GM19025 (cell line): Measurements from ENCODE around the gene TIMP3.

Experiments
- ATAC-seq: cut with Tn5 transposase; IDR thresholded peaks from one replicate; pipeline ENCODE4 v1.9.1; 2021; ENCODE audit warnings: mild to moderate bottlenecking, low read depth, moderate library complexity; ENCODE audit not compliant: unreplicated experiment

Gene TIMP3

GRCh38 chr22:32785321-32786026, 16.0 kb upstream of the TIMP3 start:
- no peak for ATAC-seq

DNA sequence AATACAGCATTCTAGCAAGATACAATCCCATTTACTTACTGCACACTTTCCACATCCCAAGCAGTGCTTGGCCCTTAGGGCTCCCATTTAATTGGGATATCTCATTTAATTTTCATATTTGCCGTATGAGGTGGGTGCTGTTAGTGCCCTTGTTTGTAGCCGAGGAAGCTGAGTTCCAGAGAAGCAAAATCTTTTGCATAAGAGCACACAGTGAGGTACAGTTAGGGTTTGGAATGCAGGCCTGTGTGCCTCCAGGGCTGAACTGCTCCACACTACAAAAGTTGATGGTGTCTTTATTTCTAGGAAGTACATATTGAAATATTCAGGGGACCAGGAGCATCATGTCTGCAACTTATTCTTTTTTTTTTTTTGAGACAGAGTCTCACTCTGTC, 15.5 kb upstream of the TIMP3 start:
- ATAC-seq: no peak

DNA sequence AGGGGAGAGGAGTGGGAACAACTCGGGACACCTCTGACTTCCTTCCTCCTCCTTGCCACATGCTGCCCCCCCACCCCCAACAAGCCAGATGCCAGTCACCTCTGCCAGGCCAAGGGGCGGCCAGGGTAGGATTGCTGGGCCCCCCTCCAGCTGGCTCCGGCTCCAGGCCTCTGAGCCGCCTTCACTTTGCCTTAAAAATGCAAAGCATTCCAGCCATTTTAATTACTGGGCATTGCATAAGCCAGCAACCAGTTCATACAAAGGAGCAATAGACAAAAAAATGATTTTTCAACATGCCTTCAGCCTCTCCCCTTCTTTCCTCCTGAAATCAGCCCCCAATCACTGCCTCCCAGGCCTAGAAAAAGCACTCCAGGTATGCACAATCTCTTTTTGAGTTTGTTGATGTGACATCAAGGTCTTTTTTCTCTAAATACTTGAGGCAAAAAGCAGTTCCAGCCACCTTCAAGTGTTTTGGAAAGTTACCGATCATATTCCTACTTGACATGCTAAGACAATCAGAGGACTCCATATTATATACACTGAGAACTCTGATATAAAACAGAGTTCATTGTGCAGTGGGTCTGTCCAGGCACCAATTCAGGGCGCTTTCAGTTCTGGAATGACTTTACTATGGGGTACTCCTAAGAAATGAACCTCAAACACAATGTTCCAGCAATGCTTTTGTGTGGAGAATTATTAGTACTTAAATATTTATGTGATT, 12.4 kb upstream of the TIMP3 start:
- ATAC-seq: no peak

- ATAC-seq: no peak
Measured at GRCh38 chr22:32789797-32790620, 11.5 kb upstream of the TIMP3 start.

- no peak for ATAC-seq
Measured at GRCh38 chr22:32791056-32791455, 10.4 kb upstream of the TIMP3 start.

DNA sequence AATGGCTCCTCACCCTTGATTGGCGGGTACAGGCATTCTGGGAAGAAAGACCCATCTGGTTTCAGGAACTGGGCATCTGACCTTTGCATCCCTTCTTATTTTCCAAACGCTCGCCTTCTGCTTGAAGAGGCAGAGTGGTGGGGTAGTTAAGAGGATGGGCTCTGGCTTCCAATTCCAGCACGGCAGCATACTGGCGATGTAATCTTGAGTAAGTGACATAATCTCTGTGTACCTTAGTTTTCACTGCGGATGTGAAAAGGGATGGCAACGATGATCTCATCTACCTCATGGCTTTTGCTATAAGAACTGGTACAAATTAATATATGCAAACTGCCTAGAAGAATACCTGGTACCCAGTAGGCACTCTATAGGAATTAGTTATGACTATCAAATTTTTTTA, 10.0 kb upstream of the TIMP3 start:
- no peak for ATAC-seq

DNA sequence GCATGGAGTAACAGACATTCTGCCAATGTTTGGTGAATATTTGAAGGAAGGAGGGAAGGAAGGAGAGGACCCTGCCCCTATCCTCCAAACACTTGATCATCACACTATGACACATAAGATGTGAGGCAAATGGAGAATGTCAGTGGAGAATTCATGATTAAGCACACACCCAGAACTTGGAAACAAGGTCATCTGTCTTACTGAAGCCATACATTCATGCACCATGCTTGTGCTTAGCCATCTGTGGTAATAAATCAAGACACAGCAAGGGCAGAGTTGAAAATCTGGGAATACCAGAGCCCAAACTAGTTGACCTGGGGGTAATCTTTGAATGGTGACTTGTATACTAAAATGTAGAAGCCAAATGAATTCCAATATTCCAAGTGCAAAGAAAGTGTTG, 7.9 kb upstream of the TIMP3 start:
- ATAC-seq: no peak

- no peak for ATAC-seq
Measured at GRCh38 chr22:32794449-32795213, 6.9 kb upstream of the TIMP3 start.

DNA sequence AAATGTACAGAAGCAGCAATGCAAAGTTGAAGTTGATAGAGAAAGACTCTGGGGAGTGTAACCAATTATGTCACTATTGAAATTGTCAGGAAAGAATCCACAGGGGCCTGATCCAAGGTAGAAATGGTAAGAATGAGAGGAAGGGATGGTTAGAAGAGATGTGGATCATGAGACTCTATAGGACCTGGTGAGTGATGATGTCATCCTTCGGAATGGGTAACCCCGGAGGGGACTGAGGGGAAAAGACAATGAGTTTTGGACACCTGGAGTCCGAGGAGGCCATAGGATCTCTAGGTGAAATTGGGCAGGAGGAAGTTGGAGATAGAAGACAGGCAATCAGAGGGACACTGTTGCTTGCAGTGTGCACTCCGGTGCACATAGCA, 6.3 kb upstream of the TIMP3 start:
- no peak for ATAC-seq

DNA sequence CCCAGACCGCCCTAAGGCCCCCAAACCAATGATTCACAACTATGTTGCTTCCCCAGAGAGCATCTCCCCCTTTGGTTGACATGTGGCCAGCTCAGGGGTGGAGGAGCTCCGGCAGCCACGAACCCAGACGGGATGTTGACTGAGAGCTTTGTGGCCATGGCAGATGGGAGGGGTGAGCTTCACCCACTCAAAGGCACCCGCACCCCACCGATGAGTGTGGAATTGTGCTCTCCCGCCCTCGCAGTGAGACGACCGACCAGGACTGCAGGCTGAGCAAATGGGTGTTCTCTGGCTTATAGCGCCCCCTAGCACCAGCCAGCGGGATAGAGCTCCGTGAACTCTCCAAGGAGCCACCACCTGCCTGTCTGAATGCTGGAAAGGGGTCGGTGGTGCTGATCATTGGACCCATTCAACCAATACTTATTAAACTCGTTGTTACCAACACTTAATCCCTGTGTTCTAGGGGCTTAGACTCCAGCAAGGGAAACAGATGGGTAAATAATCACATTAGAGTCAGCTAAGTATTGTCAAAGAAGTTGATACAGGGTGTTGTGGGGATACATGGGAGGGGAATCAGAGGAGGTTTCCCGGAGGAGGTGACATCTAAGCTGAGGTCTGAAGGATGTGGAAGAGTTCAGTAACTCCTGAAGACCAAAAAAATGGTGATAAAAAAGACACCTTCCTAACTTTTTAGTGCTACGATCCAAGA, 4.5 kb upstream of the TIMP3 start:
- no peak for ATAC-seq

DNA sequence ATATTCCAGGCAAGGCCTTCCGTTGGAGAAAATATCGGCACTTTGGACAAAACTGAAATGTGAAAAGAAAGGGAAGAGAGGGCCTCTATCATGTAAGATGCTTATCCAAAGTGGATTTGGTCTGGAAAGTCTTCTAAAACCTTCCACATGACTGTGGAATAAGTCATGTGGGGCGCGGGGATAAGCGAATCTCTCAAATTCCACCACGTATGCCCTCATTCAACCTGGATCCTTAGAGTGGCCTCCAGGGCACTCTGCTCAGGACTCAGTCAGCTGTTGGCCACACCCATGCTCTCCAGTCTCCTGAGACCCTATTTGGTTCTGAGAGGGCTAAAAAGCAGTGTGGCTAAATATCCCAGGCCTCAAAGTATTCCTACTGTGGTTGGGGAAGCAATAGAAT, 2.0 kb upstream of the TIMP3 start:
- no peak for ATAC-seq

DNA sequence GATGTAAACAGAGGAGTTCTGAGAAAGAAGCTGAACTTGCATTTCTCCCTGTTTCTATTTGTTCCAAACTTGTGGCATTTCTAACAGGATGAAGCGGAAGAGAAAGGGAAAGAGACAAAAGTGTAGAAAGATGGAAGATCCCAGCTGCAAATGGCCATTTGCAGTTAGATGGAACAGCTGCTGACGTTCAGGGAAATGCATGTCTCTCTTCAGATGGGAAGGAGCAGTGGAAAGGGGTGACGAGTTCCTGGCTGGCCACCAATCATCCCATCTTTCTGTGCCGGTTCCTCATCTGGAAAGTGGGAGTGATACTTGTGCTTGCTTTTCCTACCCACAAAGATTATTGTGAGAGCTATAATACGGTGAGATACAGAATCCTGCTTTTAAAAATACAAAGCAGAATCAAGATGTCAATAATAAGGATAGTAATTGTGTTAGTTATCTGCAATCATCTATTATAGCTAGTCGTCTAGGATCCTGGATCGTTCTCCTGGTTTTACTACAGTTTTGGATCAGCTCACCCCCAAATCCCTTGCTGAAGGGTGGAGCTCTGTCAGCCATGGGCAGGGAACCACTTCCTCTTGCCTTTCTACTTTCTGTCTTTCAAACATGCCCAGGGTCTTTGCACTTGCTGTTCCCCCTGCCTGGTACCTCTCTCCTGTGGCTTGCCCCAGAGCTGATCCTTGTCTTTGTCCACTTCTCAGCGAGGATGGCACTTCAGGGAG, 1.2 kb upstream of the TIMP3 start:
- ATAC-seq: no peak

DNA sequence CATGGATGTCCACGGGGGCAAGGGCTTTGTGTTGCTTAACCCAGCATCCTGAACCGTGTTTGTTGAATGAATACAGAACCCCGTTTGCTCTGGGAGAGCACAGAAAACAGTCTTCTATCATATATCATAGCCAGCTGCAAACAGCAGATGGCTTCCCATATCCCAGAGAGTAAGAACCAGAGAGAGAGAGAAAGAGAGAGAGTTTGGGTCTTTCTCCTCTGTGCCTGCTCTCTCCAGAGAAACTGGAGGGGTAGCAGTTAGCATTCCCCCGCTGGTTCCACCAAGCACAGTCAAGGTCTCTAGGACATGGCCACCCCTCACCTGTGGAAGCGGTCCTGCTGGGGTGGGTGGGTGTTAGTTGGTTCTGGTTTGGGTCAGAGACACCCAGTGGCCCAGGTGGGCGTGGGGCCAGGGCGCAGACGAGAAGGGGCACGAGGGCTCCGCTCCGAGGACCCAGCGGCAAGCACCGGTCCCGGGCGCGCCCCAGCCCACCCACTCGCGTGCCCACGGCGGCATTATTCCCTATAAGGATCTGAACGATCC, 440 bp upstream of the TIMP3 start:
- no peak for ATAC-seq

GRCh38 chr22:32802237-32802765, 796 bp downstream of the TIMP3 start:
- no peak for ATAC-seq

GRCh38 chr22:32803020-32803737, 1.7 kb downstream of the TIMP3 start:
- ATAC-seq: no peak

DNA sequence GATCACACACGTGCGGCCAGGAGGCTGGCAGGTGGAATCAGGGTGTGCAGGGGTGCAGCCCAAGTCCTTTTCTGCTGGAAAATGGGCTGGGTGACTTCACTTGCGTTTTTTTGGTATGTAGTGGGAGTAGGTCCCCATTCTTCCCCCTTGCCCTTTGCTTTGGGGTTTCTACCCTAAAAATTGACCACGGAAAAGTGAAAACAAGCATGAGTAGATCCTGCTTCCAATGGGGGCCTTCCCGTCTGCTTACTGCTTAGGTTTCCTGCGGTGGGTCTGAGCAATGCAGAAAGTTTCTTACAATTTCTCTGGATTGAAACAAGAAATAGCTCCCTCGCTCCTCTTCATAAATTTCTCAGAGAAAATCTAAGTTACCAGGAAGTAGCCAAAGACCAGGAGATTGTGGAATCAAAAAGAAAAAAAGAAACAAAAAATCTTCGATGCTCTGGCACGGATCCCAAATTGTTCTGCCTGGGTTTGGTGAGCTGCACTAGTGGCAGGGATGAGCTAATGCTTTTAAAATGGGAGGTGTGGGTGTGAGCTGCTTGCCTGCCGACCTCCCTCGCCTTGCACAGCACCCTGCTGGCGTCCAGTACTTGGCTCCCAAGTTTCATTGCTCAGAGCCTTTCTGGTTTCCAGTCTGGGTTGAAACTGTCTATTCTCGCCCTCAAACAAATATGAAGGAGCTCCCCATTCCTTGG, 2.4 kb downstream of the TIMP3 start:
- no peak for ATAC-seq

DNA sequence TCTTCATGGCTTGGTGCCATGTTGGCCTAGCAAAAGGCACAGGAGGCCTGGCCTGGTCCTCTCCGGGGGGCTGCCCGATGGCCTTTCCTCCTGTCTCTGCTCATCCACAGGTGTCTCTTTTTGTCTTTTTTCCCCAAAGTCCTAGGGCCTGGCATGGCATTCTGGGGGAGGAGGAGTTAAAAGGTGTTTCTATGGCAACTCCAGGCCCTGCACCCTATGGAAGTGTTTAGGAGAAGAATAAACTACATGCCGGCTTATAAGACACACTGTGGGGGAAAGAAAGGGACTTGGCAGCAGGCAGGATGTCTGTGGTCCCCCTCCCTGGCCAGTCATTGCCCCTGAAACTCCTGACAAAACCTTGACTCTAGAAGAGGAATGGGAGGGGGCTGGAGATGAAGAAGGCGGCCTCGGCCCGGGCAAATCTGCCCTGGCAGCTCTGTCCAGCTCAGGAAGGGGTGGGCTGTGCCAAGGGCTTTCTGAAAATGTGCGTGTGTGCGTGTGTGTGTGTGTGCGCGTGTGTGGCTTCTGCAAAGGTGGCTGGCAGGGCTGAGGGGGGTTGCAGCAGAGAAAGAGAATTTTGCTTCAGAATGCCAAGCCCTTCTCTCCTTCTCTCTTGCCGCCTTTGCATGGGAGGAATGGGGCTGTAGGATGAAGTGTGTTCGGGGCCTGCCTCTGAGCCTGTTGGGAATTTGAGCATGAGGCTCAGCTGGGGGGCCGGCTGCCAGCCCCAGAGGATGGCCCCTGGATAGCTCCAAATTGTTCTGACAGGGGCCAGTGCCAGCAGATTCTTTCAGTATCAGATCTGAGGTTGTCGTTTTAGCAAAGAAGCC, 3.2 kb downstream of the TIMP3 start:
- ATAC-seq: no peak
